H9 (cell line): Measurements from ENCODE around the gene RNF20. TPM values are rescaled to one million over a fixed set of nuclear protein-coding genes. Genes with fewer than 3 reads are reported as not detected.

Source experiments
- DNase-seq: peaks from one replicate; pipeline ENCODE4 v3.0.0-alpha.2; 2017
- H2AFZ ChIP-seq: one replicate; pipeline ENCODE4 v1.6.1; 2013; ENCODE audit warnings: mild to moderate bottlenecking, low read length, control low read depth, moderate library complexity
- H2AK5ac ChIP-seq: 2 replicates; pipeline ENCODE4 v1.6.1; 2013; ENCODE audit warnings: low read length, control low read depth, mixed read lengths; ENCODE audit not compliant: insufficient read length
- H2BK120ac ChIP-seq: one replicate; pipeline ENCODE4 v1.6.1; 2013; ENCODE audit warnings: low read depth, mild to moderate bottlenecking, low read length, control low read depth, inconsistent platforms; ENCODE audit not compliant: poor library complexity, severe bottlenecking
- H2BK12ac ChIP-seq: 2 replicates; pipeline ENCODE4 v1.6.1; 2013; ENCODE audit warnings: low read length, control low read depth, mixed read lengths, low read depth; ENCODE audit not compliant: insufficient read length
- H2BK15ac ChIP-seq: 2 replicates; pipeline ENCODE4 v1.6.1; 2013; ENCODE audit warnings: low read depth, low read length, control low read depth
- H2BK20ac ChIP-seq: one replicate; pipeline ENCODE4 v1.6.1; 2013; ENCODE audit warnings: low read depth, mild to moderate bottlenecking, low read length, control low read depth, inconsistent platforms; ENCODE audit not compliant: poor library complexity, severe bottlenecking
- H2BK5ac ChIP-seq: 2 replicates; pipeline ENCODE4 v1.6.1; 2013; ENCODE audit warnings: low read length, control low read depth, mixed read lengths; ENCODE audit not compliant: insufficient read length
- H3K14ac ChIP-seq: 2 replicates; pipeline ENCODE4 v1.6.1; 2013; ENCODE audit warnings: low read length, control low read depth; ENCODE audit not compliant: insufficient read depth
- H3K18ac ChIP-seq: 2 replicates; pipeline ENCODE4 v1.6.1; 2013; ENCODE audit warnings: low read depth, mild to moderate bottlenecking, mixed read lengths, low read length, control low read depth; ENCODE audit not compliant: insufficient read length
- H3K23ac ChIP-seq: 2 replicates; pipeline ENCODE4 v1.6.1; 2013; ENCODE audit warnings: low read length, control low read depth, mixed read lengths, low read depth; ENCODE audit not compliant: insufficient read length
- H3K23me2 ChIP-seq: 2 replicates; pipeline ENCODE4 v1.6.1; 2013; ENCODE audit warnings: low read depth, mild to moderate bottlenecking, mixed read lengths, low read length, control low read depth; ENCODE audit not compliant: insufficient read length, poor library complexity, severe bottlenecking
- H3K27ac ChIP-seq: 2 replicates; pipeline ENCODE4 v1.5.1; 2013; ENCODE audit warnings: low read length, control low read depth, mixed read lengths, low read depth; ENCODE audit not compliant: insufficient read length
- H3K27me3 ChIP-seq: 2 replicates; pipeline ENCODE4 v1.6.1; 2013; ENCODE audit warnings: low read length, control low read depth, inconsistent platforms; ENCODE audit not compliant: insufficient read depth
- H3K4ac ChIP-seq: 2 replicates; pipeline ENCODE4 v1.6.1; 2013; ENCODE audit warnings: low read depth, mild to moderate bottlenecking, control low read depth, inconsistent platforms, low read length, moderate library complexity
- H3K4me1 ChIP-seq: 2 replicates; pipeline ENCODE4 v1.6.1; 2013; ENCODE audit warnings: low read length, control low read depth, inconsistent platforms; ENCODE audit not compliant: insufficient read depth
- H3K4me2 ChIP-seq: 2 replicates; pipeline ENCODE4 v1.6.1; 2013; ENCODE audit warnings: low read length, control low read depth, mixed read lengths; ENCODE audit not compliant: insufficient read length, insufficient read depth
- H3K56ac ChIP-seq: 2 replicates; pipeline ENCODE4 v1.6.1; 2013; ENCODE audit warnings: low read depth, mild to moderate bottlenecking, mixed read lengths, low read length, control low read depth; ENCODE audit not compliant: insufficient read length
- H3K79me1 ChIP-seq: 2 replicates; pipeline ENCODE4 v1.6.1; 2013; ENCODE audit warnings: low read depth, mild to moderate bottlenecking, moderate library complexity, low read length, control low read depth, inconsistent platforms; ENCODE audit not compliant: insufficient read depth, poor library complexity, severe bottlenecking
- H3K79me2 ChIP-seq: 2 replicates; pipeline ENCODE4 v1.6.1; 2013; ENCODE audit warnings: low read length, control low read depth, inconsistent platforms; ENCODE audit not compliant: insufficient read depth
- H3K9ac ChIP-seq: 2 replicates; pipeline ENCODE4 v1.6.1; 2013; ENCODE audit warnings: low read length, control low read depth, mixed read lengths; ENCODE audit not compliant: insufficient read length; ENCODE audit errors: extremely low read depth
- H3K9me3 ChIP-seq: one replicate; pipeline ENCODE4 v1.6.1; 2013; ENCODE audit warnings: low read depth, low read length, inconsistent platforms; ENCODE audit not compliant: control insufficient read depth
- H3T11ph ChIP-seq: one replicate; pipeline ENCODE4 v1.6.1; 2013; ENCODE audit warnings: mild to moderate bottlenecking, low read length, control low read depth, inconsistent platforms
- H4K20me1 ChIP-seq: one replicate; pipeline ENCODE4 v1.6.1; 2013; ENCODE audit not compliant: control insufficient read depth, insufficient read length, insufficient read depth
- H4K5ac ChIP-seq: 2 replicates; pipeline ENCODE4 v1.6.1; 2013; ENCODE audit warnings: low read depth, mild to moderate bottlenecking, mixed read lengths, low read length, control low read depth; ENCODE audit not compliant: insufficient read length
- H4K8ac ChIP-seq: replicated peaks from 2 replicates; pipeline ENCODE4 v1.6.1; 2013; ENCODE audit warnings: low read length, control low read depth, mixed read lengths, low read depth; ENCODE audit not compliant: insufficient read length
- H4K91ac ChIP-seq: 2 replicates; pipeline ENCODE4 v1.6.1; 2013; ENCODE audit warnings: low read depth, mild to moderate bottlenecking, moderate library complexity, mixed read lengths, low read length, control low read depth; ENCODE audit not compliant: insufficient read length
- H3K27ac Mint-ChIP-seq, 3 experiments: 2 replicates in 2 of 3; 3 replicates in 1 of 3; pipeline ENCODE4 v1.8.0; 2020 to 2021; ENCODE audit warnings: mixed read lengths in 3 of 3, mild to moderate bottlenecking in 1 of 3, moderate library complexity in 1 of 3
- H3K27me3 Mint-ChIP-seq: 2 replicates; pipeline ENCODE4 v1.8.0; 2021; ENCODE audit warnings: low read depth, mild to moderate bottlenecking, moderate library complexity, mixed read lengths
- H3K36me3 Mint-ChIP-seq, 3 experiments: 2 replicates in 2 of 3; 3 replicates in 1 of 3; pipeline ENCODE4 v1.8.0; 2020 to 2021; ENCODE audit warnings: low read depth in 3 of 3, mixed read lengths in 3 of 3; ENCODE audit not compliant: insufficient read depth in 1 of 3
- H3K4me1 Mint-ChIP-seq, 2 experiments: 2 replicates each; pipeline ENCODE4 v1.8.0; 2020; ENCODE audit warnings: mixed read lengths in 2 of 2
- H3K4me3 Mint-ChIP-seq, 2 experiments: 2 replicates in 1 of 2; 3 replicates in 1 of 2; pipeline ENCODE4 v1.8.0; 2020 to 2021; ENCODE audit warnings: mild to moderate bottlenecking in 2 of 2, mixed read lengths in 2 of 2, moderate library complexity in 1 of 2
- H3K9me3 Mint-ChIP-seq, 2 experiments: 2 replicates in 1 of 2; 3 replicates in 1 of 2; pipeline ENCODE4 v1.8.0; 2020; ENCODE audit warnings: mild to moderate bottlenecking in 2 of 2, mixed read lengths in 2 of 2, moderate library complexity in 1 of 2
- WGBS: extraction: QIAGEN DNeasy Blood & Tissue Kit; methylation state at CpG from one replicate; pipeline ENCODE4 v1.1.7; 2013; ENCODE audit warnings: missing lambda C conversion rate, low lambda C conversion rate, mixed read lengths; ENCODE audit not compliant: insufficient read length; ENCODE audit errors: extremely low coverage; 5-methylcytosine and 5-hydroxymethylcytosine counted together
- total RNA-seq: library from RNA; stranded (reverse); gene quantifications from 2 replicates; pipeline ENCODE4 v1.2.1, GENCODE V29; 2021
- TF ChIP-seq, protein P1 (sequence below): fragments of 200-600 bp; sonication (generic); conservative IDR thresholded peaks from 3 replicates; pipeline ENCODE4 v1.8.0; 2021; ENCODE audit warnings: antibody characterized with exemption, mild to moderate bottlenecking

The RNF20 gene
- total RNA-seq, 1 experiment from 2014 or later: 48.5 TPM

DNA sequence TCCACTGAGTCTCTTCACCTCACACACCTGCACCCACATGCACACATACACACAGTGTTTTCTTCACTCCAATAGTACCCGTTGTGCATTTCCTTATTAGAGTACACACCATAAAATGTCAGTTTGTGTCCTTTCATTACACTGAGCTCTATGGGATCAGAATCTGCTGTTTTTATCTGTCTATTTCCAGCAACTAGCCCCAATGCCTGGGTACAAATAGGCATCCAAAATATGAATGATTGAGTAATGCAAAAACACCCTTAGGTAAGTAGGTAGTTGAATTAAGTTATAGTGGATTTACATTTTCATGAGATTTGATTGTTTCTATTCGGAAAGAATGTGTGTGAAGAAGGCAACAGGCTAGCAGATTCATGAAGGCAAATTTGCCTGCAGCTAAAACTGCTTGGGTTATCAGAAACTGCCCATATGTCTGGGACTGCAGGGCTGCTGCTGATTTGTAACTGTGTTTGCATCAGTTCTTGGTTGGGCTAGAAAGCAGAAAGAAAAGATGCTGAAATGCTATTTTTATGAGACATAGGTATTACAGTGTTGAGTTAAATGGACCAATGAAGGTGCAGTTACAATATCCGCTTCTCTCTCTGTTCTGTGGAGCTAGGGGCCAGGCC lies 34.2 kb downstream of the RNF20 start:
- H3K79me2 ChIP-seq: no peaks in the 10 kb centered on the region
- TF ChIP-seq, protein P1, sequence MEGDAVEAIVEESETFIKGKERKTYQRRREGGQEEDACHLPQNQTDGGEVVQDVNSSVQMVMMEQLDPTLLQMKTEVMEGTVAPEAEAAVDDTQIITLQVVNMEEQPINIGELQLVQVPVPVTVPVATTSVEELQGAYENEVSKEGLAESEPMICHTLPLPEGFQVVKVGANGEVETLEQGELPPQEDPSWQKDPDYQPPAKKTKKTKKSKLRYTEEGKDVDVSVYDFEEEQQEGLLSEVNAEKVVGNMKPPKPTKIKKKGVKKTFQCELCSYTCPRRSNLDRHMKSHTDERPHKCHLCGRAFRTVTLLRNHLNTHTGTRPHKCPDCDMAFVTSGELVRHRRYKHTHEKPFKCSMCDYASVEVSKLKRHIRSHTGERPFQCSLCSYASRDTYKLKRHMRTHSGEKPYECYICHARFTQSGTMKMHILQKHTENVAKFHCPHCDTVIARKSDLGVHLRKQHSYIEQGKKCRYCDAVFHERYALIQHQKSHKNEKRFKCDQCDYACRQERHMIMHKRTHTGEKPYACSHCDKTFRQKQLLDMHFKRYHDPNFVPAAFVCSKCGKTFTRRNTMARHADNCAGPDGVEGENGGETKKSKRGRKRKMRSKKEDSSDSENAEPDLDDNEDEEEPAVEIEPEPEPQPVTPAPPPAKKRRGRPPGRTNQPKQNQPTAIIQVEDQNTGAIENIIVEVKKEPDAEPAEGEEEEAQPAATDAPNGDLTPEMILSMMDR: no peak
- no peak overlapping the region for H3K56ac ChIP-seq
- no peak overlapping the region for H2BK20ac ChIP-seq
- H3K4me1 ChIP-seq: peaks cover 12% of the 10 kb centered on the region
- no peak overlapping the region for H3K27ac Mint-ChIP-seq
- no peak overlapping the region for H2AK5ac ChIP-seq
- no peak for DNase-seq
- no peak overlapping the region for H3K23ac ChIP-seq
- no peak overlapping the region for H3T11ph ChIP-seq
- no peak overlapping the region for H2BK120ac ChIP-seq
- H3K4me3 Mint-ChIP-seq: no peak overlapping the region
- no peak overlapping the region for H2BK12ac ChIP-seq
- H3K14ac ChIP-seq: no peak overlapping the region
- peaks cover 26 to 44% (median 43%) of the 10 kb centered on the region in 3 experiments for H3K36me3 Mint-ChIP-seq
- H3K23me2 ChIP-seq: no peaks in the 10 kb centered on the region
- H3K79me1 ChIP-seq: no peaks in the 10 kb centered on the region
- no peak overlapping the region for H3K4ac ChIP-seq
- H3K9ac ChIP-seq: no peak overlapping the region
- no peaks in the 10 kb centered on the region for H3K9me3 ChIP-seq
- no peak overlapping the region for H4K8ac ChIP-seq
- no peak overlapping the region for H3K18ac ChIP-seq
- no peak overlapping the region for H2AFZ ChIP-seq
- no CpG with 5 or more reads among the region's 3 CpGs for WGBS
- H4K91ac ChIP-seq: no peak overlapping the region
- no peak overlapping the region for H2BK15ac ChIP-seq
- no peaks in the 10 kb centered on the region for H3K27me3 ChIP-seq
- no peak overlapping the region for H3K27ac ChIP-seq
- H4K20me1 ChIP-seq: no peaks in the 10 kb centered on the region
- no peak overlapping the region for H2BK5ac ChIP-seq
- H3K4me2 ChIP-seq: no peak overlapping the region
- no peak overlapping the region for H4K5ac ChIP-seq
- H3K4me1 Mint-ChIP-seq: peaks cover 24 to 26% of the 10 kb centered on the region in 2 experiments
- no peaks in the 10 kb centered on the region for H3K27me3 Mint-ChIP-seq
- no peaks in the 10 kb centered on the region for H3K9me3 Mint-ChIP-seq
